Measurements from ENCODE around the gene MAP3K20. TPM values are rescaled to one million over a fixed set of nuclear protein-coding genes. Genes with fewer than 3 reads are reported as not detected.
"Not testable (repeated sequence)": the region's sequence is repeated elsewhere in the genome, so short reads cannot be mapped to it uniquely, and the experiment has no call there.

Gene MAP3K20
- polyA plus RNA-seq, 3 donors = 6.5 to 39.3 (median 26.4) TPM

DNA sequence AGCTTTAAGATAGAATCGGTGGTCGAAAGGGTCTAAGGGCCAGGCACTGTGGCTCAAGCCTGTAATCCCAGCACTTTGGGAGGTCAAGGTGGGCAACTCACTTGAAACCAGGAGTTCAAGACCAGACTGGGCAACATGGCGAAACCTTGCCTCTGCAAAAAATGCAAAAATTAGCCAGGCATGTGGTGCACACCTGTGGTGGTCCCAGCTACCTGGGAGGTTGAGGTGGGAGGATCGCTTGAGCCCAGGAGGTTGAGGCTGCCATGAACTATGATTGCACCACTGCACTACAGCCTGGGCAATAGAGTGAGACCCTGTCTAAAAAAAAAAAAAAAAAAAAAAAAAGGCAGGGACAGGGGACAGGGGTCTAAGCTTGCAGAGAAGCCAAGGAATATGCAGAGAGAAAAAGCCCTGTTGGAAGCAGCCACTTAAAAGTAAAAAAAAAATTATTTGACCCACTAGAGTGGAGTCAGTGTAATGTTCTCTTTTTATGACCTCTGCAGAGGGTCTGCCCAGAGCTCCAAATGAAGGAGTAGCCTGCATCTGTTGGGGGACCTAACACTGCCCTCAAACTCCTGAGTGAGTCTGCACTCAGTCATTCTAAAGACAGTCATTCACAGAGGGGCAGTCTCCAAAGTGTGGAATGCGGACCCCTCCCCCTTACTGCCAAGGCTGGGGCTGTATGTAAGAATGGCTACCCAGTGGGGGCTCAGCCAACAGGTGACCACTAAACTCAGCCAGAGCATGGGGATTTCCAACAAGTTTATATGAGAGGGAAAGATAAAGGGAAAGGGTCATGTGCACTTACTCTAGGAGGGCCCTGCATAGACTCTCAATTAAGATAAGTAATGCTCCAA lies 160.5 kb downstream of the MAP3K20 start:
- no peak overlapping the region for H3K27ac ChIP-seq (ENCODE audit: low read depth, low read length)
- WGBS, 3 donors = 94 to 98% (median 97%) methylated on average over 5 of the region's 5 CpGs

GRCh38 chr2:173238385-173238784 lies 162.7 kb downstream of the MAP3K20 start:
- no peak overlapping the region for H3K27ac ChIP-seq (ENCODE audit: low read depth, low read length)
- 67 to 92% (median 78%) methylated on average over 4 of the region's 4 CpGs for WGBS, 3 donors

DNA sequence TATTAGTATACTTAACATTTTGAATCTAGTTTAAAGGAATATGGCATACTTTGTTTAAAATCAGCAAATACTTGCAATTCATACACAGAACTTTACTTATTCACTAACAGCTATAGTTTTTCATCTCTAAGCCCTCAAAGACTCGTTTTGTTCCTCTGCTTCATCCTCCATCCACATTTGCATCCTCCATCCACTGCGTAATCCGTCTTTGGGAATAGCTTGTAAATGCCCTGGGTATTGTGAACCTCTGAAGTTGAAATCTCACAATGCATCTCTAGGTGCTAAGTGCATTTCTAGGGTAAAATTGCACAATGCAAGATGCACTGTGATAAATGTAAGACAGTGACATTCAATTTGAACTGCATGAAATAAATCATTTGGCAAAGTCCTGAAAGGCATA lies 163.2 kb downstream of the MAP3K20 start:
- no peak overlapping the region for H3K27ac ChIP-seq (ENCODE audit: low read depth, low read length)
- WGBS, 3 donors = 84 to 92% (median 89%) methylated on average over 3 of the region's 3 CpGs

GRCh38 chr2:173239644-173240043 lies 164.0 kb downstream of the MAP3K20 start:
- no peak overlapping the region for H3K27ac ChIP-seq (ENCODE audit: low read depth, low read length)
- 79 to 89% (median 83%) methylated on average over 2 of the region's 2 CpGs for WGBS, 3 donors

- 91 to 95% (median 94%) methylated on average over 2 of the region's 2 CpGs for WGBS, 3 donors
- H3K27ac ChIP-seq (ENCODE audit: low read depth, low read length) = no peak overlapping the region
Observed at GRCh38 chr2:173240083-173240482, 164.4 kb downstream of the MAP3K20 start.

GRCh38 chr2:173241643-173242042 lies 166.0 kb downstream of the MAP3K20 start:
- H3K27ac ChIP-seq (ENCODE audit: low read depth, low read length) = no peak overlapping the region
- WGBS, 3 donors = 97 to 100% (median 100%) methylated on average over 1 of the region's 1 CpG

DNA sequence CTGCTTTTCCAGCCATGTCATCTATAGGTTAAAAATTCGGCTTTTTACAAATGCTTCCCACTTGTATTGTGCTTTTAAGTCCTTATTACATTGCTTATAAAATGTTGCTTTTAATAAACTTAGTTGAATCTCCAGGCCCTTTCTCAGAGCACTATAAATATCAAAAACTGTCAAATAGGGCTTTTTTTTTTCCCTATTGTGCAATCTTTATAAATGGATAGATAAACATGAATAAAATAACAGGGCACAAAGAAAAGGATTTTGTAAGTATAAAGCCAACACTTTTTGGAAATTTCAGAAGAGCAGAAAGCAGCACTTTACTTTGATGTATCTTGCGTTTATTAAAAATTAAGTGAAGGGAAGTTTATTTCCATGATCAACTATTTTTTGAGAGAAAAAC lies 171.5 kb downstream of the MAP3K20 start:
- H3K27ac ChIP-seq (ENCODE audit: low read depth, low read length) = no peak overlapping the region
- WGBS, 3 donors = 80 to 88% (median 81%) methylated on average over 2 of the region's 2 CpGs

DNA sequence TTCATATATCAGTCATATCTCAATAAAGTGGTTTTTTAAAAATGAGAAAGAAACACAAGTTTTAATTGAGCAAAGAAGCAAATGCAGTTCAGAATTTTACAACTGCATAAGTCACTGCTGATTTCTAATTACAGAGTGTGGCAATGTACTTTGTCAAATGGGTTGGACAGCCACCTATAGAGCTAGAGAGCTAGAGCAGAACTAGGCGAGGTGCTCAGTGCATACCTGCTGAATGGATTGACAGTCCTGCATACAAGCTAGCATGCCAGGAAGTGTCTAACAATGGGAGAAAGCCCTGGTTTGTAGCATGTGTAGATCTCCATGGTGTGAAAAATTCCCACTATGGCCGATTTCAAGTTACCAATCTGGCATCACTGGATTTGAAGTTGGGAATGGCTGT lies 172.7 kb downstream of the MAP3K20 start:
- WGBS, 3 donors = 96 to 100% (median 97%) methylated on average over 2 of the region's 2 CpGs
- H3K27ac ChIP-seq (ENCODE audit: low read depth, low read length) = no peak overlapping the region

DNA sequence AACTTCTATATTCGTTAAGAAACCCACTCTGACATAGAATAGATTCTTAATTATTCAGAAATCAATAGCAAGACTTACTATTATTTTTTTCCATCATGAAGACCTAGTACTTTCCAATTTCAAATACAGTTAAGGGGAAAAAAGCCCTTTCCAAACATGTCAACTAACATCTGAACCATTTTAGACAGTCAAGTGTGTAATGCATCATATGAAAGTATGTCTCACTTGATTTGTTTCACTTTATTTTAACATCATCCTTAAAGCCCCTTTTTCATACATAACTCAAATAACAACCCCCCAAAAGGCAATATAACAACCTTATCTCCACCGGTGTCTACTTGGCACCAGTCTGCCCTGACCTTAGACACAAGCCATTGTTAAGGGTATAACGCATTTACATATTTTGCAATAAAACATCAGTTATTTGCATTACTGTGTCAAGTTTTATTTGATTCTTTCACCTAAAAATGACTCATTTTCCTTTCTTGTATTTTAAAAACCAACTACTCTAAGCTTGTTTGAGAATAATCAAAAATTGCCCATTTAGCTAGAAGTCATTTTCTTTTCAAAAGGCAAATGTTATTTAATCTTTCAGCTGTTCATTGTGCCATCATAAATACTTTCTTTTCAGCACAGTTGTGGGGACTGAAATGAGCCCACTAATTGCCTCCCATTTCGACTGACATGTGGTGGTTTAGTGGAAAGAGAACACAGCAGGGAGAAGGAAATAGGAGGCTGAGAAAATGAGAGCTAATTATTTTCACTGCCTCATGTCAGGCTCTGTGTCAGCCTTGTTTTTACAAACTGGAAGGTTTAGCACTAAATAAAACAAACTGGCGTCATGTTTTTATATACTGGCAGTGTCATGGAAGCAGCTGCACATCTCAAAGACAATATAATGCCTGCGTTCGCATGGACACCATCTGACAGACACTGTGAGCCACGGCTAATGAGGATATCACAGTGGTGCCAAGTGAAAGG lies 174.3 kb downstream of the MAP3K20 start:
- no peak overlapping the region for H3K27ac ChIP-seq (ENCODE audit: low read depth, low read length)

DNA sequence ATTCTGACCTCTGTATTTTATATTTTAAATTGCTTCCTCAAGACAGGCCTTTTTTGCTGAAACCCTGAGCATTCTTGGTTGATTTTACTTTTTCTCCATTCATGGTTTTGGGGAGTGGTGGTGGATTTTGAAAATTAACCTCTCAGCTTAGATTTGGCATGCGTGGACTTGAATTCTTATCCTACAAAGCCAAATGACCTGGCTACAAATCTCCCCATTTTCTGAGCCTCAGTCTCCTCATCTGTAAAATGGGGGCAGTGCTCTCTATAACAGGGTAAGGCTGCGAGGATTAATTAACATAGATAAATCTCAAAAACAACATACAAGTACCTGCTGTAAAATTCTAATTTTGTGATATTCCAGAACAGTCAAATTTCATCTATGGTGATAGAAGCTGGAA lies 175.6 kb downstream of the MAP3K20 start:
- 94 to 98% (median 97%) methylated on average over 2 of the region's 2 CpGs for WGBS, 3 donors
- H3K27ac ChIP-seq (ENCODE audit: low read depth, low read length) = no peak overlapping the region

More for the DNA sequence above, 174.3 kb downstream of the MAP3K20 start:
- WGBS, 3 donors = 85 to 93% (median 89%) methylated on average over 8 of the region's 8 CpGs

DNA sequence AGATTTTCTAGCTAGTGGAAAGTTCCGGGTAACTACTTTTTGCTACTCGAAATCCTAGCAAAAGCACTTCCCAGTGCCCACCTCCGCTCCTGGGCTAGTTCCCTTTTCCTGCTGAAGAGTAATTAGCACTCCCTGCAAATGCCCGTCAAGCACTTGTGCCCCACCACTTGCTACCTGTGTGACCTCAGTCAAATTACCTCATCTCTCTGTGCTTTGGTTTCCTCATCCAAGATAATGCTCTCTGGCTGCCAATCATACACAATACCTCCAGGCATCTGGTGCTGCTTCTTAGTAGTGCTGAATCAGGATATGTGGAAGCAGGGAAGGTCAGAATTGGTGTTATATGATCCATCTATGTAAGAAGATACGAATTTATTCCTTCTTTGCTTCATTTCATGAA lies 176.9 kb downstream of the MAP3K20 start:
- H3K27ac ChIP-seq (ENCODE audit: low read depth, low read length) = no peak overlapping the region
- WGBS, 3 donors = 82 to 99% (median 92%) methylated on average over 5 of the region's 5 CpGs

DNA sequence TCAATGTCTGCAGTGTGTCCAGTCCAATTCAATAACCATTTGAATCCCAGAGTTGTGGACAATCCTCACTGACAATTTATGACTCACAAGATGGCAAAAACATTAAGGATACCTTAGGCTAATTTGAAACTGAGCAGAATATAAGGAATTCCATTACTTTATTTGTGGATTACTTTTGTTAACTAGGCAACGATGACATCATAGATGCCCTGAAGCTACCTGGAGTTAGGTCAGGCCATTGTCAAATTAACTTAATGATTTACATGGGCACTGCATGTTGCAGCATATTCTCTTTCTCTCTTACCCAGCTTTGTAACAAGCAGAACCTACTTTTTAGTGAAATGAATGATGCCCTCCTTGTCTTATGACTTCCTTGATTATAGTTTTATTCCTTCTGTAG lies 179.0 kb downstream of the MAP3K20 start:
- 96 to 100% (median 100%) methylated on average over 1 of the region's 1 CpG for WGBS, 3 donors
- no peak overlapping the region for H3K27ac ChIP-seq (ENCODE audit: low read depth, low read length)

DNA sequence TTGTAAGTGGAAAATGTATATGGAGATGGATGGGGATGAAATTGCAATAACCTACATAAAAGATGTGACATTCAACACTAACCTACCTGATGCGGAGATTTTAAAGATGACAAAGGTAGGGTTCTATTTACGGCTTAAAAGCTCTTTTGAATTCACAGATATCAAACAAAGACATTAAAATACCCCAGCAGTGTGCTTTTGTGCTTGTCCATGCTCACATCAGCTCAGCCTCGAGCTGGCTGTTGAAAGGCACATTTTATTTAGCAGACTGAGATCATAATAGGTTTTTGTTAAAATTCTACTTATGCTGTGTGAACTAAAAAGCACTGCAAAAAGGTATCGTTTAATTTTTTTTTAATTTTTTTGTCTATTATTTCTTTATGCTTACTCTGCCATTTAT lies 183.1 kb downstream of the MAP3K20 start:
- WGBS, 3 donors = 94 to 97% (median 94%) methylated on average over 4 of the region's 4 CpGs

GRCh38 chr2:173262356-173262755 lies 186.7 kb downstream of the MAP3K20 start:
- WGBS, 3 donors = 86 to 94% (median 94%) methylated on average over 5 of the region's 5 CpGs
- not testable (repeated sequence) for H3K27ac ChIP-seq (ENCODE audit: low read depth, low read length)

More for the DNA sequence above, 183.1 kb downstream of the MAP3K20 start:
- H3K27ac ChIP-seq (ENCODE audit: low read depth, low read length) = no peak overlapping the region

DNA sequence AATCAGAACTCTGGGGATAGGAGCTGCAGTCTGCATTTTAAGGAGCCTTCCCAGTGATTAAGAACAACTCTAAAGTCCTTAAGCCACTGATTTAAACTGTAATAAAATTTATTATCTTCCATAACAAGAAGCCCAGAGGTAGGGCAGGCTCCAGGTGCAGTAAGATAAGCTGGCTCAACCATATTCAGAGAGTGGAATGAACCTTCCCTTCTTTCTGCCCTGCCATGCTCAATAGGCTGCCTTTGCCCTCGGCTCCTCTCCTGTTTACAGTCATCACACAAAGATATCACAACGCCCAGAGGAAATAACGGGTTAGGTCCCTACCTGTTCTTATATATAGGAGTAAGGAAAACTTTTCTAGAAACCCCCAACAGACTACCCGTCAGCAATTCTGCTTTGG lies 188.5 kb downstream of the MAP3K20 start:
- WGBS, 3 donors = 83 to 95% (median 88%) methylated on average over 4 of the region's 4 CpGs
- H3K27ac ChIP-seq (ENCODE audit: low read depth, low read length) = no peak overlapping the region

DNA sequence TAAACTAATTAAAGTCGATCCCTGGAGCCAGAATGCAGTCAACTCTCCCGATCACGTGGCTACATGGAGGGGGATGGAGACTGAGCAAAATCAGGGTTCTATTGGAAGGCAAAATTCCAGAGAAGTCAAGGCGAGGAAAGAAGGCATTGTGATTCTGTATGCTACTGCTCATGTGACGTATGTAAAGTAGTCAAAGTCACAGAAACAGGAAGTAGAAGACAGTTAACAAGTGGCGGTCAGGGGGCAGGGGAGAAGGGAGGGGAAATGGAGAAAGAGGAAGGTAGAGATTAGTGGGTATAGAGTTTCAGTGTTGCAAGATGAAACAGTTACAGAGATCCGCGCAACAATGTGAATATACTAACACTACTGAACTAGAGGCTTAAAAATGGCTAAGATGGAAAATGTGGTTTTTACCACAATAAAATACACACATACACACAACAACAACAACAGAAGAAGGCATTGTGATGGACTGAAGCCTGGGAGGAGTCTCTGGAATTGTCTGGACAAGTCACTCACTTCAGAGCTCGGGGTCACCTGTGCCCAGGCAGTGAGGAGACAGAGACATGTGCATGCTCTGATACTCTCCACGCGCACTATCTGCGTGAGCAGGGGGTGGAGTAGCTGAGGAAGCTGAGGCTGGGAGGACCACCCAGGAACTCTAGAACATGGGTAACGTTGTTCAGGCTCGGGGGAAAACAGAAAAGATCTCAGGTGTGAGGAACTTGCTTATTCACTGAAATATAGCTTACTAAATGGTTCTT lies 189.1 kb downstream of the MAP3K20 start:
- WGBS, 3 donors = 52 to 84% (median 76%) methylated on average over 14 of the region's 14 CpGs
- no peak overlapping the region for H3K27ac ChIP-seq (ENCODE audit: low read depth, low read length)

- WGBS, 3 donors = 71 to 85% (median 76%) methylated on average over 2 of the region's 2 CpGs
- H3K27ac ChIP-seq (ENCODE audit: low read depth, low read length) = no peak overlapping the region
Observed at GRCh38 chr2:173271135-173271534, 195.5 kb downstream of the MAP3K20 start.

DNA sequence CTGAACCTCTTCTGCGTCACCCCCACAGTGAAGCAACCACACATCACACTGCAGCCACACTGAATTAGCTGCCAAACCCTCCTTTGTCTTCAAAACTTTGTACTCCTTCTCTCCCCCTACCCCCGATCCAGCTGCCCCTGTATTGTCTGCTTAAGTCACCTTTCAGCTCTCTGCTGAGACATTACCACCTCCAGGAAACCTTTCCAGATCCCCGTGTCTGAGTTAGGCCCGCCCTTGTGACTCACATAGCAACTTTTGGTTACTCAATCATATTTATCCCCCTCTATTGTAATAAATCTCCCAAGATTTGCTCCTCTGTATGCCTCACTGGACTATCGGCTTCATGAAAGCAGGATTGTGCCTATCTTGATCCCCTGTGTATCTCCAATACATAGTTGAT lies 196.2 kb downstream of the MAP3K20 start:
- no peak overlapping the region for H3K27ac ChIP-seq (ENCODE audit: low read depth, low read length)
- 78 to 86% (median 84%) methylated on average over 5 of the region's 5 CpGs for WGBS, 3 donors
